Right atrium auricular region (tissue), 2 donors: ENCODE results near the gene ONECUT3. TPM values are rescaled to one million over a fixed set of nuclear protein-coding genes. Genes with fewer than 3 reads are reported as not detected.

Experiments
- DNase-seq: peaks from one replicate; pipeline ENCODE4 v3.0.0-alpha.2; 2019; ENCODE audit warnings: low spot score
- H3K27ac ChIP-seq, 2 donors: fragments of 200-600 bp; sonication (generic); 1 replicate in 1 of 2; 2 replicates in 1 of 2; pipeline ENCODE4 v1.5.1; 2016 to 2019
- H3K27me3 ChIP-seq, 2 donors: fragments of 200-600 bp; sonication (generic); one replicate each; pipeline versions ENCODE4 v1.5.1 to v1.6.0; 2017 to 2019
- H3K36me3 ChIP-seq: fragments of 200-600 bp; sonication (generic); one replicate; pipeline ENCODE4 v1.5.1; 2016
- H3K4me1 ChIP-seq, 2 donors: fragments of 200-600 bp; sonication (generic); one replicate each; pipeline versions ENCODE4 v1.5.1 to v1.6.0; 2017 to 2019
- H3K4me3 ChIP-seq, 2 donors: fragments of 200-600 bp; sonication (generic); 1 replicate in 1 of 2; 2 replicates in 1 of 2; pipeline ENCODE4 v1.5.1; 2017 to 2019; ENCODE audit warnings: mild to moderate bottlenecking in 1 of 2, moderate library complexity in 1 of 2
- H3K9me3 ChIP-seq, 2 donors: fragments of 200-600 bp; sonication (generic); one replicate each; pipeline ENCODE4 v1.5.1; 2019
- CTCF ChIP-seq, 2 donors: fragments of 200-600 bp; sonication (generic); IDR thresholded peaks; one replicate each; pipeline ENCODE4 v1.5.1; 2019; ENCODE audit warnings: antibody characterized with exemption in 2 of 2
- total RNA-seq, 2 donors: library from RNA; depleted of rRNA; stranded (reverse); fragments of >200 nt; gene quantifications; one replicate each; pipeline ENCODE4 v1.1.0, GENCODE V29; 2016

The ONECUT3 gene
- total RNA-seq, 2 donors from 2014 or later, result not detected

GRCh38 chr19:1825909-1826556, 72.7 kb downstream of the ONECUT3 start:
- no peak overlapping the region for H3K27ac ChIP-seq
- peak; percentile 85 to 93 for TF ChIP-seq CTCF (IDR thresholded peaks at IDR 0.05)
- DNase-seq, result no peak
- H3K9me3 ChIP-seq, result no peaks in the 10 kb centered on the region
- peaks cover 57% of the 10 kb centered on the region for H3K36me3 ChIP-seq
- H3K4me3 ChIP-seq, result no peak overlapping the region
- H3K4me1 ChIP-seq, result peaks cover 0 to 10% of the 10 kb centered on the region in 2 donors
- no peaks in the 10 kb centered on the region for H3K27me3 ChIP-seq

- no peak for TF ChIP-seq CTCF (IDR thresholded peaks at IDR 0.05)
- Histone ChIP-seq H3K36me3 (peaks cover 48% of the 10 kb centered on the region), H3K4me3 (no peak overlapping the region), H3K9me3 (no peaks in the 10 kb centered on the region), H3K27ac (no peak overlapping the region), H3K4me1 (peaks cover 0 to 10% of the 10 kb centered on the region in 2 donors), H3K27me3 (no peaks in the 10 kb centered on the region)
- no peak for DNase-seq
These were observed 73.5 kb downstream of the ONECUT3 start for GRCh38 chr19:1826557-1827521.

GRCh38 chr19:1827566-1828278, 74.4 kb downstream of the ONECUT3 start:
- TF ChIP-seq CTCF (IDR thresholded peaks at IDR 0.05), result no peak
- DNase-seq, result no peak
- Histone ChIP-seq H3K9me3 (no peaks in the 10 kb centered on the region), H3K27me3 (no peaks in the 10 kb centered on the region), H3K36me3 (peaks cover 41% of the 10 kb centered on the region), H3K27ac (no peak overlapping the region), H3K4me3 (no peak overlapping the region), H3K4me1 (peaks cover 0 to 10% of the 10 kb centered on the region in 2 donors)

- peaks cover 34% of the 10 kb centered on the region for H3K36me3 ChIP-seq
- peaks cover 0 to 17% of the 10 kb centered on the region in 2 donors for H3K4me1 ChIP-seq
- H3K27me3 ChIP-seq, result no peaks in the 10 kb centered on the region
- H3K4me3 ChIP-seq, result no peak overlapping the region
- DNase-seq, result no peak
- H3K27ac ChIP-seq, result no peak overlapping the region
- H3K9me3 ChIP-seq, result no peaks in the 10 kb centered on the region
- TF ChIP-seq CTCF (IDR thresholded peaks at IDR 0.05), result no peak
These were observed 75.3 kb downstream of the ONECUT3 start for GRCh38 chr19:1828279-1829238.

GRCh38 chr19:1829958-1830357, 76.7 kb downstream of the ONECUT3 start:
- Histone ChIP-seq H3K4me3 (no peak overlapping the region), H3K4me1 (peaks cover 0 to 26% of the 10 kb centered on the region in 2 donors), H3K9me3 (no peaks in the 10 kb centered on the region), H3K36me3 (peaks cover 25% of the 10 kb centered on the region), H3K27me3 (no peaks in the 10 kb centered on the region), H3K27ac (no peak overlapping the region)
- DNase-seq, result no peak
- no peak for TF ChIP-seq CTCF (IDR thresholded peaks at IDR 0.05)
